Stimulated activated CD8-positive, alpha-beta memory T cell treated with anti-CD3 and anti-CD28 coated beads, Interleukin-2, amount 100 ng/mL, for 1 hour (primary cell): ENCODE measurements around the gene TBC1D9.

ENCODE experiments used
- DNase-seq, 2 donors: peaks; one replicate each; pipeline ENCODE4 v3.0.0-alpha.2; 2020; ENCODE audit warnings: low read depth in 2 of 2

Gene TBC1D9

DNA sequence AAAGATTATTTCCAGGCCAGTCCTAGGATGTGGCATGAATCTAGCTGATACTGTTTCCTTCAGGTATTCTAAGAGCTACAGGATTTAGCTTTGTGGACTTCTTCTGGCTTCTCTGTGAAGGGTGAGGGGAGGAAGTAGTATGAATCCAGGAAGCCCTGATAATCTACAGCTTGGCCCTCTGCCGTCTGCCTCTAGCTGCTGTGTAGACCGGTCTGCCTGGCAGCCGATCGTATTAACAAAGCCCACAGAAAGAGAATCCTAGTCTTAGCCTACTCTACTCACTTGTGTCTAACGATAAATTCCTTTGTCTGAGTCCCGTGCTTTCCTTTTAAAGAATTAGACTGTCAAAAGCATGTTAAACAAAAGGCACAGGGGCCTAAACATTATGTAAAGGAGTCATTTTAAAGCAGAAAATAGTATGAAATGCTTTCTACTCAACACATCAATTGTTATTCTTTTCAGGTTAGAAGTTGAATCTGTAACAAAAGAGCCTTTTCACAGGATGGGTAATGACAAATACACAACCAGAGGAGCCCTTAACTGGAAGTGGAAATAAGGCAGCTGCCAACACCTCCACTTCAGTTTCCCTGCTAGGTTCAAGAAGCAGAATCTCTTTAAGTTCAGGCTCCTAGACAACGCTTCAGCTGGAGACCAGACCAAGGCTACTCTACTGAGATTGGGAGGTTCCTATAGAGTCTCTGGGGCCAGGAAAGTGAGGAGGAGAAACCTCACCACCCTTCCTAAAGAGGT, 138.5 kb downstream of the TBC1D9 start:
- DNase-seq, result no peak

DNA sequence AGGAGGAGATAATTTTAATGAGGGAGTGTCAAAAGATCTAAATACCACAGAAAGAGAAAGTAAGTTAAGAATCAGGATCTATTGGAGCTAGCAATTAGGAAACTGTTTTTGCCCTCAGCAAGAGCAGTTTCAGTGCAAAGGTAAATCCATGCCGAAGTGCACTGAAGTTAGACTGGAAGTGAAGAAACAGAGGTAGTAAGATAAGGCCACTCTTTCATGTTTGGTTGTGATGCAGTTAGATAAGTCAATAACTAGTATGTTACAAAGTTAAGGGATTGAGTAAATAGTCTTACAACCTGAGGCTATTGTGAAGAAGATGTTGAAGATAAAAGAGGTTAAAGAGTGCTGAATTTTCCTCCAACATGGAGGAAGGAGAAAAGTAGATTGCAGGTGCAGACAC, 140.7 kb downstream of the TBC1D9 start:
- no peak for DNase-seq

DNA sequence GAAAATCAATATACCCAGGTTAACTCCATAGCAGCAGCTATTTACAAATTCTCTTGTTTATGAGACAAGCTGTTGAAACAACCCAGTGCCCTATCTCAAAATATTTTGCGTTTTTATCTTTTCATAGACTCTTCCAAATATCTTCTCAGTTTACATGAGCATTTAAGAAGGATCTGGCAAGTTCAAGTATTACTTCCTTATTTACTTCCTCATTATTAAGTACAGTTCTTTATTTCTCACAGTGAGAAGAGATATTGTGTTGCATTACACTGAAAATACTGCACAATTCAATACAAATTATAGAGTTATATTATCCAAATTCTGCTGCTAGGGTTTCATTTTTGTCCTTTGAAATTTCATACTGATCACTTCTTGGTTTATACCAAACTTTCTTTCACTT, 143.8 kb downstream of the TBC1D9 start:
- no peak for DNase-seq

DNA sequence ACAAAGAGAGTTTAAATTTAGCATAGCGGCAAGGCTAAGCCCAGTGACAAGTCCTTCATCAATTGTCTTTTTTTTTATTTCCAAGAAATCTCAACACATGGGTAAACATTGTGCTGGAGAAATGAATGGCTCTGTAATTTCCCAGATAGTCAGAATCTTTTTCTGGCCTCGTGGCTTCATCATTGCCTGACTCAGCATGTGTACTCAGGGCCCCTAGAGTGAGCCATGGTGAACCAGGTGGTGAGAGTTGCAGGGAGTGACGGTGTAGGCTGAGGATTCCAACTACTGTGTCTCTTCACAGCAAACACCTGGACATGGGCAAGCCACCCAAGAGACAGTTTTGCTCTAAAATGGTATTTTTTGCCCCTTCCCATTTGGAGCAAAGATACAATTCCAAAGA, 144.3 kb downstream of the TBC1D9 start:
- DNase-seq, result no peak

DNA sequence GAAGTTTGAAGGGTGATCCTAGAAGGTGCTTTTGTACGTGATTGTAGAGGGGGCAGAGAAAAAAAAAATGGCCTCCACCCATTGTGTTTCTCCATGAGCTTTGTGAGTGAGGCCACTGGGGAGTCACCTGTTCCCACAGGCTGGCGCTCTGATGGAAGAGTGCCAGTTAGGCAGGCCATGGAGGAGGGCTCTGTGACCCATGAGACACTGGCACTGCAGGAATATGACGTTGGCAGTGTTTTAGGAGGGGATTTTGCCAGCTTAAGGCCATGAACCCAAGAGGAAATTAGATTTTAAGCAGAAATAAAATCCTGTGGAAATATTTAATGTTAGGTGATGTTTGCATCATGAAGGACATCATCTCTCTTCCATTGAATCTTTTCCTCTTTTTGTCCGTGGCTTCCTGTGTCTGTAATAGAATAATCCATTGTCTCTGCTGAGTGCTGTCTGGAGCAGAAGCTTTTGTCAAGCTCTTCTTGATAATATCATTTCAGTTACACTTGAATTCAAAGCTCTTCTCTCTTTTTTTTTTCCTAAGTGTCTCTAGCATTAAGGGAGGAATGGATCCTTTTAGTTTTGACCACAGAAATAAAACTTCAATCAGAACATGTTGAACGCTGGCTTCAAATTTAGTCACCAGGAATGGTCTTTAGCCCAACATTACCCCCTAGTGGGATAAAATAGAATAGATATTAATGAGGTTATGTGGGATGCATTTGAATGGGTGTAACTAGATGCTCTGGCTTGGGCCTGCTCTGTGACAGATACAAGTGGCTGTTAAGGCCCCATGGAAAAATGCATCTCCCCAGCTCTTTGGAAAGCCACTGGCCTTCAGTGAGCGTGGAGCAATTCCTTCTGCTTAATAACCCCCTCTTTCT, 146.4 kb downstream of the TBC1D9 start:
- no peak for DNase-seq

DNA sequence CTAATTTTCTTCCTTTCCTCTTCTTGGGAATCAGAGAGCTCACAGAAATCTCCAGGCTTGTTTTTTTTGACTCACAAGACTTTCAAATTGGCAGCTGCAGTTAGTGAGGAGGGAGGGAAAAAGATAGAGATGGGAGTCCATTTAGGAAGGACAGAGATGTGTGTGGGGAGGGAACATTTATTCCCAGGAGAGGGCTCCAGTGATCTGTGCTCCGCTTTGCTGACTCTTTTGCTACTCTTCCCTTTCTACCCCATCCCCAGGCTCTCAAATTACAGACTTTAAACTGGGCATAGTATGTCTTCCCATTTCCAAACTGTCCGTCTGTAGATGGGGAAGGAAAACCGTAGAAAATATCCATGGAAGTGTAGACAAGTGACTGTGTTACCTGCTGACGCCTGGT, 148.3 kb downstream of the TBC1D9 start:
- DNase-seq, result no peak

DNA sequence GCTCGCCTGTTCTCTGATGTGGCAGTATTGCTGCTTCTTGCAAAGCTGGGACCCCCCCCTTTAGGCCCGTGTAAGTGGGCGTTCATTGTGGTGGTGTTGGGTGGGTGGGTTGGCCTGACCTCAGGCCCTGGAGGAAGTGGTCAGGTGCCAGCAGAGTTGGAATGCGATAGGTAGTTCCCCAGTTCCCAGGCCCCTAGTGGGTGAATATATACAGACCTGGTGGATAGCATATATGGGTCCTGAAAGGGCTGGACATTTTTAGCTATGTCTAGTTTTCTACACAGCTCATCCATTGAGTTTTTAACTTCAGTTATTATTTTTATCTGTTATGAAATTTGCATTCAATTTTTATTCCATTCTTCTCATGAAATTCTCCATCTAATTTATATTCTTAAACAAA, 151.6 kb downstream of the TBC1D9 start:
- no peak for DNase-seq

DNA sequence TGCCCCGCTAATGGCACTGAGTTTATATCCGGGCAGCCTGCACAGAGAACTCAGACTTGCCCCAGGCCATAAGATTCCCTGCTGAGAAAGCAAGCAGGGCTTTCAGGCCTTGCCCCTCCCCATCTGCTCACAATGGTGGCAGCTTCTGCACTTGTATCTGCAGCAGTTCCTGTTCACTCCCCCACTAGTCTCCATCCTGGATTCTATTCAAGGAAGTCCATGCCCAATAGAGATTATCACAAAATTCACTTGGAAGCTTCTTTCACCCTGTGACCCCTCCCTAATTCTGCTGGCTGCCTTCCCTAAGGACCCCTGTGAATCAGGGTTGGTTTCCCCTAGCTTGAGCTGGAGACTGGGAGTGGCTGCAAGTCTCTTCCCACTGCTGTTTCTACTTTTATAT, 152.9 kb downstream of the TBC1D9 start:
- DNase-seq, result no peak

DNA sequence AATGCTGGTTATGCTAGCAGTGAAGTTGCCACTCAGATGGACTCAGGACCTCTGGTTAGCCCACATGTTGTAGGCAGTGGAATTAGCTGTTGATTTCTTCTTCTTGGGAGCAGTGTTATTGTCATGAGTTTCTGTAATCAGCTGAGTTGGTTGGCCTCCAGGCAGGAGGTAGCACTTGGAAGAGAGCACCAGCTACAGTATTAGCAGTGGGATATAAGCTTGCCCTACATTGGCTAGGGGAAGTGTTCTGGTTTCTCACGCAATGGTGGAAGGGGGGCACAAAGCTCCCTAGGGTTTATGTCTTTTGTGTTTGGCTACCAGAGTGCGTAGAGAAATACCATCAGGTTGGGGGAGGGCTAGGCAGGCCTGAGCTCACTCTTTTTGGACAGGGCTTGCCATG, 153.5 kb downstream of the TBC1D9 start:
- DNase-seq, result no peak

DNA sequence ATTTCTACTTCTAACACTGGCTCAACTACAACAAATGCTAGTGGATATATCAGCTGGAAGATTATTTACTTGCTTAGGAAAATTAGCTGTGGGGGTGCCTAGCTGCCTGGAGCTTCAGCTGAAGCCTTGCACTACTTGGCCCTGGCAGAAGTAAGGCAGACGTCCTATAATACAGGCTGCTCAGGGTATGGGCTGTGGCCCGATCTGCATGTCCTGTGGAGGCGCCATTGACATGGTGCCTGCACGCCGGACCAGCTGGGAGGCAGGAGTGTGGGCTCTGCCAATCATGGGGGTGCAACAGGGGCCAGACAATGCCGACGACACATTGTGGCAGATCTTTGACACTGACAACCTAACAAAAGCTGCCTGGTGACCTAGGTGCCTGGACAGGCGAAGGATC, 155.8 kb downstream of the TBC1D9 start:
- no peak for DNase-seq

DNA sequence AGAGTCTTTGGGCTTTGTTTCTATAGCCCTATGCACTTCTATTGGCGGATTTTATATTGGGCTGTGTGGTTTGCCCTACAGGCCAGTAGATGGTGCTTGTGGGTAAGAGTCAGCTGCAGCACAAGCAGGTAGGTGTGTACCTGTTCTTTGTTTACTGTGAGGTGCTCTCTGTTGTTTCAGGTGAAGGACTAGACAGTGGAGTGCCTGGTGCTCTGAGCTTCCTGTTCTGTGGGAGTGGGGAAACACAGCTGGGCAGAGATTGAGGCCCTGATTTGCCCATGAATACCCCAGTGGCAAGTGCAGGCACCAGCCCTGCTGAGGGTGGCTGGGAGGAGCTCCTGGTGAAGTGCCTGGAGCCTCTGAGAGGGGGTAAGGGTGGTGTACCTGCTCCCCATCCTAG, 161.1 kb downstream of the TBC1D9 start:
- no peak for DNase-seq

DNA sequence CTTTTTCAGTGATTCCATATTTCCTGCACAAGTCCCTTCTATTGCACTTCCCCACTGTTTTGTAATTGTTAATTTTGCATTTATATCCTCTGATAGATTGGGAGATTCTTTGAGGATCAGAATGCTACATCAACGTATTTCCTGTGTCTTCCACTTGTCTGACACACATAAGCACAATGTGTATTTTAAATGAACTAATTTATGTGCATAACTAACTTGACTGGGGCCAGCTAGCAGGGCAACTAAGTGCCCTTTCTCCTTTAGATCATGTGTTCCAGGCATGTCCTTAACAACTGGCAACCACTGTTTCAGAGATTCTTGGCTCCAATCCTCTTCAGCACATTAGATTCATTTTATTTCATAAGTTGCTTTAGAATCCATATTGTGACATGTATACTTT, 171.7 kb downstream of the TBC1D9 start:
- no peak for DNase-seq

DNA sequence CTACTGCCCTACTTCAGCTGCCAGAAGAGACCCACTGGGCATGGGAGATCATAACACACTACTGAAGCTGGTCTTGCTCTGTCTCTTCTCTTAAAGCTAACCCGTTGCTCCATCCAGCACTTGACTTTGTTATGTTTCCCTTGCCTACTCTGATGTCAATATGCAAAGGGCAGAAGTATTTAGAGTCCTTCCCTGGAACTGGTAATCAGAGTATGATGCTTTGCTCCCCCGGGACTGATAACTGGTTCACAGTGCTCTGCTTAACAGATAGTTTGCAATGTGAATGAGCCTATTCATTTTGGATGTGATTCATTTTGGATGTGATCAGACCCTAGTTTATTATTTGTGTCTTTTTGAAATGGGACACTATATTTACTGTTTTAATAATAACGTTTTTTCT, 175.1 kb downstream of the TBC1D9 start:
- DNase-seq, result no peak

DNA sequence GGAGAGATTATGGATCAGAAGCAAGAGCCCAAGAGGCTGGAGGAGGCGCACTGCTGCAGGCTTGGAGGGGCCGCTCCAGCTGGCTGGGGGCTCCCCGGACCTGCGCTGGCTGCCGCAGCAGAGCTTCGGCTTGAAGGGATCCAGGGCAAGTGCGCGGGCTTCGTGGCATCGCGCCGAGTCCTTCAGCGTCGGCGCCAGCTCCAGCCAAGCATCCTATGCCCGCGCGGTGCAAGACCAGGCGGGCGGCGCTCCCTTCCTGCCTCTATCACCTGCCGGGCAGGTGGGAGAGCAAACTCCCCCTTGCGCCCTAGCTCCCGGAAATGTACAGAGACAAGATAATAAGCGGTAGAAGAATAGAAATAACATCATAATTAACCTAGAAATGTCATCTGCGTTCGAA, 176.9 kb downstream of the TBC1D9 start:
- DNase-seq, result no peak

DNA sequence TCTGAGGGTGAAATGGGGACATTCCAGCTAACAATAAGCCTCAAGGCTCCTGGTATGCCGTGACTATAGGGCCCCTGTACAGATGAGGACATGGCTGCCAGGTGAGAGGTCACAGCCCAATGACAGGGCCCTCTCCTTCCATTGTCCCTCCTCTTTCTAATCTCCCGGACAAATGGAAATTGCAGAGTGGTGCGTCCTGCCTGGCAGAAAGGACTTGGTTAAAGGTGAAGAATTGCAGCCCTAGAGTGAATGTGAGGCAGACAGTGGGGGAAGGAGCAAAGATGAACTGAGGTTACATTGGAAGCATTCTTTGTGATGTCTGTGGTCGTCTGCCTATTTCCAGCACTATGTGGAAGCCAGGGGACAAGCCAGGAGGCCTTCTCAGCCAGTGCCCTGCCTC, 180.7 kb downstream of the TBC1D9 start:
- DNase-seq, result no peak

DNA sequence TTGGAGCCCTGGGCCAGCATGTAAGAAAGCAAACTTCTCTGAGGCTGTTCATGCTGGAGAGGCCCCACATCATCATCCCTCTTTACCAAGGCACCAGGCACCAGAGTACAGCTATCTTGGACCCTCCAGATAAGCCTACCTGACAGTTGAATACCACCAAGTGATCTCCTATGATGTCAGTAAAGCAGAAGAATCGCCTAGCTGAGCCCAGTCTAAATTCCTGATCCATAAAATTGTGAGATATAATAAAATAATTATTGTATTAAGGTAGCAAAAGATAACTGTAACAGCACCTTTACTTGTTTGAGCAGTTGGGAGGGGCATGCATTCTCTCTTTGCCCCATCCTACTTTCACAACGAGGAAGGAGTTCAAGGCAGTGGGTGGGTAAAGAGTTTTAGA, 184.6 kb downstream of the TBC1D9 start:
- DNase-seq, result no peak
